ENCODE measurements around the gene MRPS9. TPM values are rescaled to one million over a fixed set of nuclear protein-coding genes. Genes with fewer than 3 reads are reported as not detected.
A peak's percentile ranks its signal among the peaks of the same experiment; 100 is the strongest.

The MRPS9 gene
- total RNA-seq, 1 donor from 2014 or later: 42.3 TPM

GRCh38 chr2:105144152-105144940 is 106.5 kb downstream of the MRPS9 start:
- peaks cover 2% of the 10 kb centered on the region for H3K4me1 Mint-ChIP-seq (ENCODE audit: low read depth)
- H3K4me3 Mint-ChIP-seq (ENCODE audit: low read depth): peak overlapping the region; percentile 82
- H3K36me3 Mint-ChIP-seq (ENCODE audit: insufficient read depth): peaks cover 7% of the 10 kb centered on the region
- peak overlapping the region; percentile 71 for H3K27ac Mint-ChIP-seq
- H3K27me3 Mint-ChIP-seq: peaks cover 4% of the 10 kb centered on the region
- TF ChIP-seq, protein P1, sequence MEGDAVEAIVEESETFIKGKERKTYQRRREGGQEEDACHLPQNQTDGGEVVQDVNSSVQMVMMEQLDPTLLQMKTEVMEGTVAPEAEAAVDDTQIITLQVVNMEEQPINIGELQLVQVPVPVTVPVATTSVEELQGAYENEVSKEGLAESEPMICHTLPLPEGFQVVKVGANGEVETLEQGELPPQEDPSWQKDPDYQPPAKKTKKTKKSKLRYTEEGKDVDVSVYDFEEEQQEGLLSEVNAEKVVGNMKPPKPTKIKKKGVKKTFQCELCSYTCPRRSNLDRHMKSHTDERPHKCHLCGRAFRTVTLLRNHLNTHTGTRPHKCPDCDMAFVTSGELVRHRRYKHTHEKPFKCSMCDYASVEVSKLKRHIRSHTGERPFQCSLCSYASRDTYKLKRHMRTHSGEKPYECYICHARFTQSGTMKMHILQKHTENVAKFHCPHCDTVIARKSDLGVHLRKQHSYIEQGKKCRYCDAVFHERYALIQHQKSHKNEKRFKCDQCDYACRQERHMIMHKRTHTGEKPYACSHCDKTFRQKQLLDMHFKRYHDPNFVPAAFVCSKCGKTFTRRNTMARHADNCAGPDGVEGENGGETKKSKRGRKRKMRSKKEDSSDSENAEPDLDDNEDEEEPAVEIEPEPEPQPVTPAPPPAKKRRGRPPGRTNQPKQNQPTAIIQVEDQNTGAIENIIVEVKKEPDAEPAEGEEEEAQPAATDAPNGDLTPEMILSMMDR (IDR thresholded peaks at IDR 0.05; ENCODE audit: unreplicated experiment): no peak
- H3K9me3 Mint-ChIP-seq (ENCODE audit: low read depth): no peaks in the 10 kb centered on the region
- DNase-seq (ENCODE audit: low spot score, unreplicated experiment): no peak

DNA sequence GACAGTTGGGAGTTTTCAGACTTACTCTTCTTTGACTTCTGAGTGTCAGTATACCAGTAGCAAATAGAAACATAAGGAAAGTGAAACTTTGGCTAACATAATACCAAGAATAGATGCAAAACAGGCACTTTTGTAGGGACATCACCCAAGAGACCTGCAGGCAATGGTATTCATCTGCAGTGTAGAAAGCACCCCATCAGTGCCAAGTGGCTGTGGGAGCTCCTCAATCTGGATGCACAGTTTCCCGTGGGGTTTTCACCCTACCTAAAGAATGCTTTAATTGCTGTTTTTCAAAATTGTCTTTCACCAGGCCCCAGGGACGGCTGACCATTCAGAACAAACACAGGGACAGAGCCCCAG is 107.1 kb downstream of the MRPS9 start:
- DNase-seq (ENCODE audit: low spot score, unreplicated experiment): no peak
- Mint-ChIP-seq H3K27ac (peak overlapping the region; percentile 71), H3K4me3 (ENCODE audit: low read depth) (peak overlapping the region; percentile 82), H3K4me1 (ENCODE audit: low read depth) (peaks cover 2% of the 10 kb centered on the region), H3K36me3 (ENCODE audit: insufficient read depth) (peaks cover 8% of the 10 kb centered on the region), H3K27me3 (peaks cover 4% of the 10 kb centered on the region), H3K9me3 (ENCODE audit: low read depth) (no peaks in the 10 kb centered on the region)
- TF ChIP-seq, protein P1 (IDR thresholded peaks at IDR 0.05; ENCODE audit: unreplicated experiment): no peak

DNA sequence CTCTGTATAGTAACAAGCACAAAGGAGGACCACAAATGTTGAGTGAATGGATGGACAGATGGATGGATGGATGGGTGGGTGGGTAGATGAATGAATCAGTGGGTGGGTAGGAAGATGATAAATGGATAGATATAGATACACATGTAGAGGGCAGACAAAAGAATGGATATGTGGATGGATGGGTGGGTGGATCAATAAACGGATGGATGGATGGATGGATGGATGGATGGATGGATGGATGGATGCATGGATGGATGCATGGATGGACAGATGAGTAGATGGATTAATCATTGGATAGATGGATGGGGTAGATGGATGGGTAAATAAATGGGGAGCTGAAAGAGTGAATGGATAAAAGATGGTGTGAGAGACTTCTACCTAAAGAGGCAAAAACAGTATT is 111.4 kb downstream of the MRPS9 start:
- H3K27me3 Mint-ChIP-seq: no peaks in the 10 kb centered on the region
- peaks cover 14% of the 10 kb centered on the region for H3K36me3 Mint-ChIP-seq (ENCODE audit: insufficient read depth)
- TF ChIP-seq, protein P1 (IDR thresholded peaks at IDR 0.05; ENCODE audit: unreplicated experiment): no peak
- no peaks in the 10 kb centered on the region for H3K4me1 Mint-ChIP-seq (ENCODE audit: low read depth)
- no peak overlapping the region for H3K27ac Mint-ChIP-seq
- no peak for DNase-seq (ENCODE audit: low spot score, unreplicated experiment)
- H3K9me3 Mint-ChIP-seq (ENCODE audit: low read depth): no peaks in the 10 kb centered on the region
- H3K4me3 Mint-ChIP-seq (ENCODE audit: low read depth): no peak overlapping the region

Other genes with a start within 250 kb of the MRPS9 start
- gene POU3F3, start 184.0 kb upstream of the MRPS9 start, total RNA-seq: not detected in 2 replicates
- gene GPR45, start 203.7 kb downstream of the MRPS9 start, total RNA-seq: not detected in 2 replicates

Data from progenitor cell of endocrine pancreas (in vitro differentiated cells).